Fibroblast of lung (primary cell): Measurements from ENCODE around the gene CLDN12. TPM values are rescaled to one million over a fixed set of nuclear protein-coding genes. Genes with fewer than 3 reads are reported as not detected.

ENCODE experiments used
- DNase-seq, 2 donors: peaks; one replicate each; pipeline versions ENCODE4 v3.0.0 to v3.0.0-alpha.2; 2010; ENCODE audit warnings: low read depth in 2 of 2
- H2AFZ ChIP-seq: 2 replicates; pipeline ENCODE4 v1.5.1; 2012; ENCODE audit warnings: low read length, control low read depth, inconsistent platforms
- H3K27ac ChIP-seq: 2 replicates; pipeline ENCODE4 v1.5.1; 2011; ENCODE audit warnings: low read length, control low read depth; ENCODE audit not compliant: insufficient read depth
- H3K27me3 ChIP-seq: 2 replicates; pipeline ENCODE4 v1.5.1; 2011; ENCODE audit warnings: mild to moderate bottlenecking, low read length; ENCODE audit not compliant: control insufficient read depth, insufficient read depth
- H3K36me3 ChIP-seq: 2 replicates; pipeline ENCODE4 v1.5.1; 2011; ENCODE audit warnings: low read length; ENCODE audit not compliant: control insufficient read depth, insufficient read depth
- H3K4me1 ChIP-seq: 2 replicates; pipeline ENCODE4 v1.5.1; 2011; ENCODE audit warnings: low read length; ENCODE audit not compliant: control insufficient read depth, insufficient read depth; ENCODE audit errors: extremely low read depth
- H3K4me2 ChIP-seq: 2 replicates; pipeline ENCODE4 v1.5.1; 2011; ENCODE audit warnings: low read length, control low read depth; ENCODE audit not compliant: insufficient read depth; ENCODE audit errors: extremely low read depth
- H3K4me3 ChIP-seq, 4 experiments: fragments of 200-600 bp in 1 of 4; sonication (generic) in 1 of 4; replicated peaks in 1 of 4; 2 replicates each; pipeline ENCODE4 v1.5.1; 2011 to 2016; ENCODE audit warnings: low read length in 4 of 4, low read depth in 3 of 4, mild to moderate bottlenecking in 3 of 4, control low read depth in 2 of 4, inconsistent platforms in 1 of 4, mixed read lengths in 1 of 4; ENCODE audit not compliant: insufficient read depth in 1 of 4; ENCODE audit errors: control extremely low read depth in 1 of 4
- H3K79me2 ChIP-seq: 2 replicates; pipeline ENCODE4 v1.5.1; 2012; ENCODE audit warnings: mild to moderate bottlenecking, low read length, inconsistent platforms; ENCODE audit not compliant: control insufficient read depth, insufficient read depth
- H3K9ac ChIP-seq: 2 replicates; pipeline ENCODE4 v1.5.1; 2011; ENCODE audit warnings: mild to moderate bottlenecking, low read length, control low read depth; ENCODE audit not compliant: insufficient read depth
- H3K9me3 ChIP-seq: 2 replicates; pipeline ENCODE4 v1.5.1; 2012; ENCODE audit warnings: low read depth, low read length; ENCODE audit not compliant: control insufficient read depth, insufficient read depth
- H4K20me1 ChIP-seq: 2 replicates; pipeline ENCODE4 v1.5.1; 2011; ENCODE audit warnings: low read length; ENCODE audit not compliant: control insufficient read depth, insufficient read depth; ENCODE audit errors: extremely low read depth
- EZH2 ChIP-seq: IDR thresholded peaks from 2 replicates; pipeline ENCODE4 v1.5.1; 2012; ENCODE audit warnings: low read length, control low read depth, mild to moderate bottlenecking; ENCODE audit errors: missing control alignments
- polyA plus RNA-seq, 2 donors: library from polyadenylated mRNA; depleted of rRNA in 1 of 2; stranded (reverse) in 1 of 2; unstranded in 1 of 2; fragments of >200 nt; gene quantifications; 2 replicates each; pipeline ENCODE4 v1.2.1, GENCODE V29; 2011 to 2012; ENCODE audit warnings: missing spikeins in 1 of 2
- total RNA-seq: library from RNA; depleted of rRNA; stranded (reverse); fragments of >200 nt; gene quantifications from 2 replicates; pipeline ENCODE4 v1.2.1, GENCODE V29; 2014
- TF ChIP-seq, protein P1 (sequence below), 2 donors: IDR thresholded peaks in 1 of 2; conservative IDR thresholded peaks in 1 of 2; 1 replicate in 1 of 2; 2 replicates in 1 of 2; pipeline ENCODE4 v1.5.1; 2011 to 2012; ENCODE audit warnings: low read length in 2 of 2, control low read depth in 1 of 2, inconsistent platforms in 1 of 2, low read depth in 1 of 2, mild to moderate bottlenecking in 1 of 2

Gene CLDN12
- total and polyA plus RNA-seq, 2 donors (not counting 1 experiment from before 2014, with no cell fraction given), result 41.8 to 44.8 TPM

DNA sequence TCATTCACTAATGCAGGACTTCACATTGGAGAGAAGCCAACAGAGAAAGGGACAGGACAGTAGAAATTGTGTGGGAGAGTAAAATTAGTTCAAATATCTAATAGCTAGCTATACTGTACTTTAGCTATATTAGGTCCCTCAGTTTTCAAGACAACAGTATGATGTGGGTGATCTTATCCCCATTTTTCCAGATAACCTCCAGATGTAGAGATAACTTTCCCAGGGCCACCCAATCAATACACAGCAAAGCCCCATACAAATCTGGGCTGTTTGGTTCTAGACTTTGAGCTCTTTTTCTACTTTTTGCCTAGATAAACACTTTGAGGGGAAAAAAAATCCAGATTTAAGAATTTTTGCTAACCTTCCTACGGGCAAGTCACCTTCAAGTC, 482 bp upstream of the CLDN12 start:
- Histone ChIP-seq H3K9ac (no peak overlapping the region), H3K27ac (peak overlapping the region; percentile 98)
- TF ChIP-seq, protein P1, sequence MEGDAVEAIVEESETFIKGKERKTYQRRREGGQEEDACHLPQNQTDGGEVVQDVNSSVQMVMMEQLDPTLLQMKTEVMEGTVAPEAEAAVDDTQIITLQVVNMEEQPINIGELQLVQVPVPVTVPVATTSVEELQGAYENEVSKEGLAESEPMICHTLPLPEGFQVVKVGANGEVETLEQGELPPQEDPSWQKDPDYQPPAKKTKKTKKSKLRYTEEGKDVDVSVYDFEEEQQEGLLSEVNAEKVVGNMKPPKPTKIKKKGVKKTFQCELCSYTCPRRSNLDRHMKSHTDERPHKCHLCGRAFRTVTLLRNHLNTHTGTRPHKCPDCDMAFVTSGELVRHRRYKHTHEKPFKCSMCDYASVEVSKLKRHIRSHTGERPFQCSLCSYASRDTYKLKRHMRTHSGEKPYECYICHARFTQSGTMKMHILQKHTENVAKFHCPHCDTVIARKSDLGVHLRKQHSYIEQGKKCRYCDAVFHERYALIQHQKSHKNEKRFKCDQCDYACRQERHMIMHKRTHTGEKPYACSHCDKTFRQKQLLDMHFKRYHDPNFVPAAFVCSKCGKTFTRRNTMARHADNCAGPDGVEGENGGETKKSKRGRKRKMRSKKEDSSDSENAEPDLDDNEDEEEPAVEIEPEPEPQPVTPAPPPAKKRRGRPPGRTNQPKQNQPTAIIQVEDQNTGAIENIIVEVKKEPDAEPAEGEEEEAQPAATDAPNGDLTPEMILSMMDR (conservative IDR thresholded peaks at IDR 0.05 in 1 of 2, IDR thresholded peaks at IDR 0.05 in 1 of 2; ENCODE audit: low read depth in 1 of 2, low read length in 2 of 2), result no peak
- TF ChIP-seq EZH2, result no peak

GRCh38 chr7:90404777-90405176, 1.5 kb downstream of the CLDN12 start:
- peak overlapping the region in 3 of 4 experiments; percentile 85 to 90 (median 85) for H3K4me3 ChIP-seq
- H3K9me3 ChIP-seq, result no peaks in the 10 kb centered on the region
- H4K20me1 ChIP-seq, result no peaks in the 10 kb centered on the region
- H3K27ac ChIP-seq, result peak overlapping the region; percentile 98
- no peak overlapping the region for H3K9ac ChIP-seq
- no peaks in the 10 kb centered on the region for H3K4me1 ChIP-seq
- no peak overlapping the region for H2AFZ ChIP-seq
- peaks cover 3% of the 10 kb centered on the region for H3K36me3 ChIP-seq
- peaks cover 36% of the 10 kb centered on the region for H3K79me2 ChIP-seq
- DNase-seq, result peak in 1 of 2 donors; percentile 15
- no peak for TF ChIP-seq EZH2
- TF ChIP-seq, protein P1 (conservative IDR thresholded peaks at IDR 0.05 in 1 of 2, IDR thresholded peaks at IDR 0.05 in 1 of 2; ENCODE audit: low read depth in 1 of 2, low read length in 2 of 2), result no peak
- no peaks in the 10 kb centered on the region for H3K27me3 ChIP-seq
- peak overlapping the region; percentile 53 for H3K4me2 ChIP-seq

More for the DNA sequence above, 482 bp upstream of the CLDN12 start:
- Histone ChIP-seq H3K4me2 (peak overlapping the region; percentile 76), H3K9me3 (no peaks in the 10 kb centered on the region), H2AFZ (peak overlapping the region; percentile 61), H4K20me1 (no peaks in the 10 kb centered on the region), H3K4me1 (no peaks in the 10 kb centered on the region), H3K4me3 (peak overlapping the region; percentile 74 to 90 (median 85)), H3K79me2 (peaks cover 30% of the 10 kb centered on the region), H3K36me3 (peaks cover 1% of the 10 kb centered on the region), H3K27me3 (no peaks in the 10 kb centered on the region)
- DNase-seq, result no peak

- no peaks in the 10 kb centered on the region for H3K4me1 ChIP-seq
- no peak overlapping the region for H2AFZ ChIP-seq
- H3K9ac ChIP-seq, result no peak overlapping the region
- no peak overlapping the region for H3K27ac ChIP-seq
- H3K9me3 ChIP-seq, result no peaks in the 10 kb centered on the region
- H3K4me2 ChIP-seq, result no peak overlapping the region
- peaks cover 5% of the 10 kb centered on the region for H3K36me3 ChIP-seq
- no peaks in the 10 kb centered on the region for H3K27me3 ChIP-seq
- DNase-seq, result no peak
- H3K79me2 ChIP-seq, result peaks cover 45% of the 10 kb centered on the region
- H3K4me3 ChIP-seq, result no peak overlapping the region
- TF ChIP-seq, protein P1 (conservative IDR thresholded peaks at IDR 0.05 in 1 of 2, IDR thresholded peaks at IDR 0.05 in 1 of 2; ENCODE audit: low read depth in 1 of 2, low read length in 2 of 2), result no peak
- no peak for TF ChIP-seq EZH2
- no peaks in the 10 kb centered on the region for H4K20me1 ChIP-seq
Measured at GRCh38 chr7:90407484-90407821, 4.2 kb downstream of the CLDN12 start.
